Endothelial cell of hepatic sinusoid (primary cell): Measurements from ENCODE around the gene ENSA.
"Not testable (repeated sequence)": the region's sequence is repeated elsewhere in the genome, so short reads cannot be mapped to it uniquely, and the experiment has no call there.

Experiments
- in situ Hi-C: cut with HindIII; loops from 2 replicates; pipeline ENCODE4 v1.10.0; 2017; ENCODE audit warnings: low sequenced_read_pairs

The ENSA gene

GRCh38 chr1:150581962-150582361 lies 47.5 kb downstream of the ENSA start:
- in situ Hi-C loops, result not testable (repeated sequence)

DNA sequence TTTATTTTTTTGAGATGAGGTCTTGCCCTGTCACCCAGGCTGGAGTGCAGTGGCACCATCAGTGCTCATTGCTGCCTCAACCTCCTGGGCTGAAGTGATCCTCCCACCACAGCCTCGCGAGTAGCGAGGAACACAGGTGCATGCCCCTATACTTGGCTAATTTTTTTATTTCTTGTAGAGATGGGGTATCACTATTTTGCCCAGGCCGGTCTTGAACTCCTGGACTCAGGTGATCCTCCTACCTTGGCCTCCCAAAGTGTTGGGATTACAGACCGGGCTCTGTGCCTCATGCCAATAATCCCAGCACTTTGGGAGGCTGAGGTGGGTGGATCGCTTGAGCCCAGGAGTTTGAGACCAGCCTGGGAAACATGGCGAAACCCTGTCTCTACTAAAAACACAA lies 48.0 kb downstream of the ENSA start:
- in situ Hi-C loops, result not testable (repeated sequence)

DNA sequence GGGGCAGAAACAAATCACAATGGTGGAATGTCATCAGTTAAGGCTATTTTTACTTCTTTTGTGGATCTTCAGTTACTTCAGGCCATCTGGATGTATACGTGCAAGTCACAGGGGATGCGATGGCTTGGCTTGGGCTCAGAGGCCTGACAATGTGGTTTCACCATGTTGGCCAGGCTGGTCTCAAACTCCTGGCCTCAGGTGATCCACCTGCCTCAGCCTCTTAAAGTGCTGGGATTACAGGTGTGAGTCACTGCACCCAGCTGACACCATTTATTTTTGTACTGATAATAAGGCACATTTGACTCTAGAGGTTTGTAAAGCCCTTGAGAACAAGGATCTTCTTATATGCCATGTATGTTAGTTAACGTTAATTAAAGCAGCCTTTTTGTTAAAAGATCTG lies 48.4 kb downstream of the ENSA start:
- in situ Hi-C loops, result not testable (repeated sequence)

DNA sequence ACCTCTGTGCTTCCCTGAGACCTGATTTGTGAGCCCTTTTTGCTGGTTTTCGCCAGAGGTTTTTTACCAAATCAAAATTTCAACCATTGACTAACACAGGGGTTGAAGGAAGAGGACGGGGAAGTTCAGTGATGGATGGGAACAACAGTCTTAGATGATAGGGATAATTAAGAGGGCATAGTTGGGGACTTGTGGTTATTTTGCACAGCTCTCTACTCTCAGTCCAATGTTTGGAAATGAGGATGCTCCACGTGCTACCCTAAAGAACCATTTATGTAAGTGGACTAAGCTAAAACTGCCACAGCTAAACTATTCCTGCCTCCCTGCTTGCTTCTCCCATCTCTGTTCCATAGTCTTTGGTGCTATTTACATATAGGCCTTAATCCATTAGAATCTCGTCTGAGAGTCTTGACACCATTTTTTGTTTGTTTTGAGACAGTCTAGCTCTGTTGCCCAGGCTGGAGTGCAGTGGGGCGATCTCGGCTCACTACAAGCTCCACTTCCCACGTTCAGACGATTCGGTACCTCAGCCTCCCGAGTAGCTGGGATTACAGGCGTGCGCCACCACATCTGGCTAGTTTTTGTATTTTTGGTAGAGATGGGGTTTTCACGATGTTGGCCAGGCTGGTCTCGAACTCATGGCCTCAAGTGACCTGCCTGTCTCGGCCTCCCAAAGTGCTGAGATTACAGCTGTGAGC lies 49.3 kb downstream of the ENSA start:
- in situ Hi-C loops, result loop anchor here (5.0 to 10.0 kb wide), 3 partner anchors 47 to 93 kb away; partner anchors contain the start of genes ENSA, FALEC and TARS2

DNA sequence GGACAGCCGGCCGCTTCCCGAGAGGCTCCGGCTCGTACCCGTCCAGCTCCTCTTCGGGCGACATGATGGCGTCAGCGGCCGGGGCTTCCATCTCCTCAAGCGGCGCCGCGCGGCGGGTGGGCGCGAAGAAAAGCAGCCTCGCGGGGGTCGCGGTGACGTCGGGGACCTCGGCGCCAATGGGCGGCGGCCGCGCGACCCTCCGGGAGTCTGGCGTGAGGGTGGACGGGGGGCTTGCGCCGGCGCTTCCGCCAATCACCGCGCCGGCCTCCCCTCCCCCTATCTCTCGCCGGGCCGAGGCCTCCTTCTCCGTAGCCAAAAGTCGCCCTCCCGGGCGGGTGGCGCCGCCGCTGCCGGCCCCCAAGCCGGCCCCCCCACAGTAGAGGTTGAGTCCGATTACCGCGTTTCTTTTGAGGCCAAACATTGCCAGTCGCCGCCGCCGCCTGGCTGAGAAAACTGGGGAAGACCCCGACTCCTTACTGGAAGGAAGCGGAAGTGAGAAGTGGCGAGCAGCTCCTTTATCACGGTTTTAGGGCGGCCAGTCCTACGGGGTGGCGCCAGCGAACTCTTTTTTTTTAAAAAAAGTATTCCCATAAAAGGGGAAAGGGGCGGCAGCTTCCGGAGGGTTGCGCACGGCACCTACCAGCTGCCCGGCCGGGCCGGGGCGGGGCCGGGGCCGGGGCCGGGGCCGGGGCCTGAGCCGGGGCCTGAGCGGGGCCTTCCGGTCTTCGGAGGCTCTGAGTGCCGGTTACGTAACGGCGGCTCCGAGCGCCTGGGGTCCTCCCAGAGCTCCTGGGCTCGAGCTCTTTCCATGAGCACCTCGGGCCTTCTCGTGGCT lies 50.1 kb downstream of the ENSA start, which contains the start of gene MCL1:
TSS of gene MCL1 (minus strand) at position 501 of the 835 bp plus-strand sequence. CDS start at position 421, 80 bp downstream.
- in situ Hi-C loops, result loop anchor here (5.0 to 10.0 kb wide), 3 partner anchors 48 to 92 kb away; partner anchors contain the start of genes ENSA, FALEC and TARS2

DNA sequence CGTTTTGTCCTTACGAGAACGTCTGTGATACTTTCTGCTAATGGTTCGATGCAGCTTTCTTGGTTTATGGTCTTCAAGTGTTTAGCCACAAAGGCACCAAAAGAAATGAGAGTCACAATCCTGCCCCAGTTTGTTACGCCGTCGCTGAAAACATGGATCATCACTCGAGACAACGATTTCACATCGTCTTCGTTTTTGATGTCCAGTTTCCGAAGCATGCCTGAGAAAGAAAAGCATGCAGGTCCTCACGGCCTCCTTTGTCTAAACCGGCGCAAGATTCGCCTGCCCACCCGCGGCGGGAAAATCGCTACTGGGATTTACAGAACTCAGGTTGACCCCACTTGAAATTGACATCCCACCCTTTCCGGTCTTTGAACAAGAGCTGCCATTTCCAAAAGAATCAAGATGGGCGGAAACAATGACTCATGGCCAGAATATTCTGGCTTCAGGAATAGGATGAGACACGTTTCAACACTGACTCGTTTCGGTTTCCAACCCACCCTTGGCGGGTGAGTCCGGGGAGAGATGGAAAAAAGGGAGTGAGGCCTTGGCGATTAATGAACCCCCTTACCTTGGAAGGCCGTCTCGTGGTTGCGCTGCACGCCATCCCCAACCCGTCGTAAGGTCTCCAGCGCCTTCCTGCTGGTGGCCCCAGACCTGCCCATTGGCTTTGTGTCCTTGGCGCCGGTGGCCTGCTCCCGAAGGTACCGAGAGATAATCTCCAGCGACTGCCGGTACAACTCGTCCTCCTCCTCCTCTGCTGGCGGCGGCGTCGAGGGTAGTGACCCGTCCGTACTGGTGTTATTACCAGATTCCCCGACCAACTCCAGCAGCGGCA lies 50.9 kb downstream of the ENSA start:
- in situ Hi-C loops, result loop anchor here (5.0 to 10.0 kb wide), 3 partner anchors 49 to 91 kb away; partner anchors contain the start of genes ENSA, FALEC and TARS2

DNA sequence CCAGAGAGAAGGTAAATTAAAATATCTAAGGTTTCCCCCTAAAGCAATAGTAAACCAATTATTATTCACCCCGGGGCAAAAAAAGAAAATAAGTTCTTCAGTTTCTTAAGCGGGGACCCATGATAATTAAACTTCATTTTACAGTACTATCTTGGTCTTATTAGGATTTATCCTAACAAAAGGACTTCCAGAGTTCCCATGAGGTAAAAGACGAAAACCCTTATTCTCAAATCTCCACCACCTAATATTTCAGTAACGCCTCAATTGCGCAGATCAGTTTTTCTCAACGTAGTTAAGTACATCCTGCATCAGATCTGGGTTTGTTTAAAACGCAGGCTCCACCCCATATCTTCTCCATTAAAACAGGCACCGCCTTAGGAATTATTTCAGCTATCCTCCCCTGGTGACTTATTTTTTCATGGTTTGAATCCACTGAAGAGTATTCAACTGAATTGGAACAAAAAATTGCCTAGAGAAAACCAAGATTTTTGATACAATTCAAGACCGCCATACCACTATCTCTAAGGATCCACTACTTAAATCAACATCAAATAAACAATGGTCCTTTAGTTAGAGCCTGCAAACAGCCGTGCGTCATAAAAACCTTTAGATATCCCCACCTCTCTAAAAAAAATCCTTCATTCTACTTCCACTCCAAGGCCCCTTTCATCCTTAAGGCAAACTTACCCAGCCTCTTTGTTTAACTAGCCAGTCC lies 51.7 kb downstream of the ENSA start:
- in situ Hi-C loops, result loop anchor here (5.0 to 10.0 kb wide), 3 partner anchors 50 to 90 kb away; partner anchors contain the start of genes ENSA, FALEC and TARS2

DNA sequence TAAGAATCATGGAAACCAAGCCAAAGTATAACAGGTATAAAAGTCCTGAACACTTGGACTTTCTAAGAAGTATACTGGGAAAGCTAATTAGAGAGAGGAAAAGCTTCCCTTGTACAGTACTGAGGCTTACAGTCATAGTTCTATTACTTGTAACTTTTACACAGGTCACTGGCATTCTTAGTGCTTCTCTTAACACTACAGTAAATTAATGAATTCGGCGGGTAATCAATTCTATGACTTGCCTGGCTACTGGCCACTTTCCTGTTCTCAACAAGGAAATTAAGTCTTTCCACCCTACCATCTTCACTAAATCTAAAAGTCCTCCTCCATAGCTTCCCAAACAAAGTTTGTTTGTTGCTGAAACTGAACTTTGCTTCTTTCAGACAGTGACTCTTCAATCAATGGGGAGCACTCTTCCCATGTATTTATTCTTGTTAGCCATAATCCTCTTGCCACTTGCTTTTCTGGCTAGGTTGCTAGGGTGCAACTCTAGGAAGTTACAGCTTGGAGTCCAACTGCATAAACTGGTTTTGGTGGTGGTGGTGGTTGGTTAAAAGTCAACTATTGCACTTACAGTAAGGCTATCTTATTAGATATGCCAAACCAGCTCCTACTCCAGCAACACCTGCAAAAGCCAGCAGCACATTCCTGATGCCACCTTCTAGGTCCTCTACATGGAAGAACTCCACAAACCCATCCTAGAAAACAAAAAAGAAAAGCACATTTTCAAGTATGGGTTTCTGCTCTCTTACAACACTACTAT lies 52.4 kb downstream of the ENSA start:
- in situ Hi-C loops, result loop anchor here (5.0 to 10.0 kb wide), 3 partner anchors 50 to 90 kb away; partner anchors contain the start of genes ENSA, FALEC and TARS2

DNA sequence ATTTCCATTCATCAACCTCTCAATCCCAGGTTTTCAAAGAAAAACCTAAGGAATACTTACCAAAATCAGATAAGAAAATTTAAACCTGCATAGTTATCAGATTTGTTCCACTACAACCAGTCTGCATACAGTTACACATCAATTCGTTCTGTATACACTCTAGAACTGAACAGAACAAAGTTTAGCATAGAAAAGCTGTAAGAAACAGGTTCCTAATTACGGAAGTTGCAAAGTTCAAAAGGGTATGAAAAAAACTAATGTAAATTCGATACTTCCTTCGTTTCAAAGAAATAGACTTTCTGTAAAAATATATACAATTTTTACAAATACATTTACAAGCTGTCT lies 53.1 kb downstream of the ENSA start:
- in situ Hi-C loops, result loop anchor here (5.0 to 10.0 kb wide), 3 partner anchors 51 to 89 kb away; partner anchors contain the start of genes ENSA, FALEC and TARS2

GRCh38 chr1:150575518-150576366 lies 53.7 kb downstream of the ENSA start:
- in situ Hi-C loops, result loop anchor here (5.0 to 10.0 kb wide), 3 partner anchors 52 to 88 kb away; partner anchors contain the start of genes ENSA, FALEC and TARS2

DNA sequence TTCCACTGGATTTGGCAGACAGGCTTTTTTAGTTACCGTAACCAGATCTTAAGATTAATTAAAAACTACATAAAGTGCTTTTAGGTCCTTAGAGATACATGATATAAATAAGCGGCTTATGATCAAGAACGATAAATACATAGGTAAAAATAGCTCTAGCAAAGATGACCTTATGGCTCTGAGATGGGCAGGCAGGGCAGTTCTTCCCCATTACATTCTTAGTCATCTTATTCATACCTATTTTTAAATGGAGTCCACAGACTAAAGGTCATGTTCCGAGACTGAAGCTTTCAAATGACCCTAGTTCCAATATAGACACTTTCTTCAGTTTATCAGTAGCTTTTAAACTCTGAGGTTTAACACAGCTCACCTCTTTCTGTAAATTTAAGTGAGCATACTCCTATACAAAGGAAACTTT lies 54.3 kb downstream of the ENSA start:
- in situ Hi-C loops, result loop anchor here (5.0 to 10.0 kb wide), 3 partner anchors 52 to 88 kb away; partner anchors contain the start of genes ENSA, FALEC and TARS2

- in situ Hi-C loops, result loop anchor here (5.0 to 10.0 kb wide), 3 partner anchors 53 to 87 kb away; partner anchors contain the start of genes ENSA, FALEC and TARS2
Measured at GRCh38 chr1:150574260-150575071, 54.9 kb downstream of the ENSA start.

DNA sequence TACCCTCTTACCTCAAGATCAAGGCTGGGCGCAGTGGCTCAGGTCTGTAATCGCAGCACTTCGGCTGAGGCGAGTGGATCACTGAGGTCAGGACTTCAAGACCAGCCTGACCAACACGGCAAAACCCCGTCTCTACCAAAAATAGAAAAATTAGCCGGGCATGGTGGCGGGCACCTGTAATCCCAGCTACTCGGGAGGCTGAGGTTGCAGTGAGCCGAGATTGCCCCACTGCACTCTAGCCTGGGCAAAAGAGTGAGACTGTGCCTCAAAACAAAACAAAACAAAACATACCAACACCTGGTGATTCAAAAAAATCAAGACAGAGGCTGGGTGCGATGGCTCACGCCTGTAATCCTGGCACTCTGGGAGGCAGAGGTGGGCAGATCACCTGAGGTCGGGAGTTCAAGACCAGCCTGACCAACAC lies 55.8 kb downstream of the ENSA start:
- in situ Hi-C loops, result loop anchor here (10.0 kb wide), 1 partner anchor 59 kb away; the partner anchor contains the start of gene FALEC

GRCh38 chr1:150572918-150573647 lies 56.3 kb downstream of the ENSA start:
- in situ Hi-C loops, result loop anchor here (10.0 kb wide), 1 partner anchor 58 kb away; the partner anchor contains the start of gene FALEC
